HG02885 (cell line): ENCODE data around the gene IFNAR2.

Source experiments
- ATAC-seq: cut with Tn5 transposase; IDR thresholded peaks from one replicate; pipeline ENCODE4 v1.9.1; 2021; ENCODE audit warnings: mild to moderate bottlenecking; ENCODE audit not compliant: unreplicated experiment, poor library complexity

The IFNAR2 gene

GRCh38 chr21:33264561-33264960 is 34.8 kb downstream of the IFNAR2 start:
- no peak for ATAC-seq

DNA sequence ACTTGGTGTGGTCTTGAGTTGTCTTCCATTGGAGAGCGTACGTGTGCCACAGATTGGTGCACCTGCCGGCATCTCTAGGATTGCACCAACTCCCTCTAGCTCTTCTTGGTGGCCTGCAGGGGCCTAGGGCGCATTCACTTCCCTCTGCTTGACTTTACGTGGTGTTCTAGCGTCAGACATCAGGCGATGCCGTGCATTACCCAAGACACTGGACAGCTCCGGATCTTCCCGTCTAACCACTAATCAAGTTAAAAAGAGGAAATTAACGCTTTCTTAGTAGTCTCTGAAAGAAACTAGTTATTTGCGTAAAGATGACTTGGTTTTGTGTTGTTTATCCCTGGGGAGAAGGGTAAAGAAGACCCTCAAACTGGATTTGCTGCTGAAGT is 35.9 kb downstream of the IFNAR2 start:
- ATAC-seq = peak; percentile 44

- peak; percentile 60 for ATAC-seq
These were observed 36.5 kb downstream of the IFNAR2 start, which contains the start of gene IL10RB for GRCh38 chr21:33266050-33266788. Gene IL10RB (plus strand): TSS chr21:33266367. CDS start chr21:33266466, 99 bp downstream.

GRCh38 chr21:33266789-33267135 is 37.0 kb downstream of the IFNAR2 start:
- no peak for ATAC-seq

- no peak for ATAC-seq
These were observed 37.5 kb downstream of the IFNAR2 start for GRCh38 chr21:33267250-33267649.

DNA sequence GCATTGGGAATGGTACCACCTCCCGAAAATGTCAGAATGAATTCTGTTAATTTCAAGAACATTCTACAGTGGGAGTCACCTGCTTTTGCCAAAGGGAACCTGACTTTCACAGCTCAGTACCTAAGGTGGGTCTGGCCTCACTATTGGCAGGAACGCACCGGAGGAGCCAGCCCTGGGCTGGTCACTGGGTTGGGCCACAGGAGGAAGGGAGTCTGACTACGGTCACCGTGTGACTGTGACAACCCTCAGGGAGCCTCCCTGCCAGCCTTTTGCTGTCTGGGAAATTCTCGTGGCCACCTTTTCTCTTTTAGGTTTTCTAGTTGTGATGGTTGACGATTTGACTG is 38.6 kb downstream of the IFNAR2 start:
- no peak for ATAC-seq

GRCh38 chr21:33268737-33269441 is 39.2 kb downstream of the IFNAR2 start:
- peak; percentile 58 for ATAC-seq

DNA sequence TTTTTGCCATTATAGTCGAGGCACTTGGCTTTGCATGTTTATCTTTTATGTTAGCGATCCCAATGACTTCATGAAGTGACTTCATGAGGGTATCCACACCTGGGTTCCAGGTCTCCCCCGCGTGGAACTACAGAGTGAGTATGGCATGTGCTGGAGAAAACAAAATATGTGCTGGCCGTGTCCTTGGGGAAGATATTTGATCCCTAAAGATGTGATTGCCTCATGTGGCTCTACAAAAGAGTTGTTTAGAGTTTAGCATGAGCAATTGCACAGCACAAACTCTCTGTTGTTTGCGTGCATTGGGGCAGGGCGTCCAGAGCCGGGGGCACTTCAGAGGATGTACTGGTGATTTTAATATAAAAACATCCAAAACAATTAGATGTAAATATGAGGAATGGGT is 41.2 kb downstream of the IFNAR2 start:
- ATAC-seq = no peak

DNA sequence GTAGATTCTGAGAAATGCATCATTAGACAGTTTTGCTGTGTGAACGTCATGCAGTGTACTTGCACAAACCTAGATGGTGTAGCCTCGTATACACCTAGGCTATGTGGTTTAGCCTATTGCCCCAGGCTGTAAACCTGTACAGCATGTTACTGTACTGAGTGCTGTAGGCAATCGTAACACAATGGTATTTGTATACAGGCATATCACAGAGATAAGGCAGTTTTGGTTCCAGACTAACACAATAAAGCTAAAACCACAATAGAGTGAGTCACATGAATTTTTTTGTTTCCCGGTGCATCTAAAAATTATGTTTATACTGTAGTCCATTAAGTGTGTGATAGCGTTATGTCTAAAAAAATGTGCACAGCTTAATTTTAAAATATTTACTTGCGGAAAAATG is 43.3 kb downstream of the IFNAR2 start:
- ATAC-seq = no peak

DNA sequence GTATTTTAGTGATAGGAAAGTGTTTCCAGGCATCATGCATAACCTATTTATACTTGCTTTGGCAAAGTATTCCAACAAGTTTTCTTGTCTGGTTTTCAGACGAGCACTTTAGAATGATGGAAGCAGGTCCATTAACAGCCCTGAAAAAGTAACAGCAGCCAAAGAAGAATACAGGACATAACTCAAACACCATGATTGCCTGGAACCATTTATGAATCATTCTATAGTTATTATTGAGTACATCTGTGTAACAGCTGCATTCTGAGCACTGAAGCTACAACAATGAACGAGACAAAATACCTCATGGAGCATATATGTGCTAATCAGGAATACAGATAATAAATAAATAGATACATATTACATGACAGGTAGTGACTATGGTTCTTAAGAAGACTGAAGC is 49.0 kb downstream of the IFNAR2 start:
- ATAC-seq = no peak

DNA sequence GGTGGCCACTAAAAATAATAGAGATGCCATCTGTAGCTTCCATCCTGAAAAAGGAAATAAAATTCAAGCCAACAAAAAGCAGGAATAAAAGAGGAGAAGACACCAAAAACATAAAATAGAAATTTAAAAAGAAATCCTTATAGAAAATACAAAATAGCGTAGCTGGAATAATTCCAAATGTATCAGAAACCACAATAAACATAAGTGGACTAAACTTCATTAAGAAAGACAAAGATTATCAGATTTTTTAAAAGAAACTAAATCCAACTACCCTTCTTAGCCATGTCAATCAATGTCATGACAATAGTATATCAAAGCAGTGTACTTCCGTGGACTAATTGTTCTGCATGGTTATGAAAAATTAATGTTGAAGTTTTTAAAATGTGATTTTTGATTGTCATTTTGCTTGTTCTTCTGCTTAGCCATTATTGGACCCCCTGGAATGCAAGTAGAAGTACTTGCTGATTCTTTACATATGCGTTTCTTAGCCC is 49.6 kb downstream of the IFNAR2 start:
- no peak for ATAC-seq
